ENCODE measurements around the gene CCDC197.

The CCDC197 gene

GRCh38 chr14:93997082-93997481 is at the start of gene CCDC197:
Gene CCDC197, plus strand, starts transcription at chr14:93997301. Its CDS starts 831 bp downstream, at chr14:93998132.
- DNase-seq (ENCODE audit: low read depth): no peak

- no peak for DNase-seq (ENCODE audit: low read depth)
Observed at GRCh38 chr14:93949511-93950075, 47.5 kb upstream of the CCDC197 start.

GRCh38 chr14:93950948-93951634 is 46.0 kb upstream of the CCDC197 start:
- DNase-seq (ENCODE audit: low read depth): no peak

GRCh38 chr14:93951635-93952540 is 45.2 kb upstream of the CCDC197 start:
- DNase-seq (ENCODE audit: low read depth): no peak

- DNase-seq (ENCODE audit: low read depth): no peak
Observed at GRCh38 chr14:93952829-93953228, 44.3 kb upstream of the CCDC197 start.

- no peak for DNase-seq (ENCODE audit: low read depth)
Observed at GRCh38 chr14:93953263-93953662, 43.8 kb upstream of the CCDC197 start.

GRCh38 chr14:93953739-93954515 is 43.2 kb upstream of the CCDC197 start:
- no peak for DNase-seq (ENCODE audit: low read depth)

GRCh38 chr14:93954516-93954830 is 42.6 kb upstream of the CCDC197 start:
- DNase-seq (ENCODE audit: low read depth): no peak

- DNase-seq (ENCODE audit: low read depth): no peak
Observed at GRCh38 chr14:93954900-93955849, 41.9 kb upstream of the CCDC197 start.

- DNase-seq (ENCODE audit: low read depth): no peak
Observed at GRCh38 chr14:93955850-93956481, 41.1 kb upstream of the CCDC197 start.

- DNase-seq (ENCODE audit: low read depth): no peak
Observed at GRCh38 chr14:93956514-93957332, 40.4 kb upstream of the CCDC197 start.

GRCh38 chr14:93957333-93957710 is 39.8 kb upstream of the CCDC197 start:
- no peak for DNase-seq (ENCODE audit: low read depth)

- no peak for DNase-seq (ENCODE audit: low read depth)
Observed at GRCh38 chr14:93957751-93958566, 39.1 kb upstream of the CCDC197 start.

GRCh38 chr14:93958567-93959238 is 38.4 kb upstream of the CCDC197 start:
- no peak for DNase-seq (ENCODE audit: low read depth)

GRCh38 chr14:93959239-93960107 is 37.6 kb upstream of the CCDC197 start:
- peak; percentile 65 for DNase-seq (ENCODE audit: low read depth)

GRCh38 chr14:93960108-93960475 is 37.0 kb upstream of the CCDC197 start:
- no peak for DNase-seq (ENCODE audit: low read depth)

GRCh38 chr14:93960774-93961438 is 36.2 kb upstream of the CCDC197 start:
- no peak for DNase-seq (ENCODE audit: low read depth)
